ENCODE results near the gene RPUSD4.

Gene RPUSD4

DNA sequence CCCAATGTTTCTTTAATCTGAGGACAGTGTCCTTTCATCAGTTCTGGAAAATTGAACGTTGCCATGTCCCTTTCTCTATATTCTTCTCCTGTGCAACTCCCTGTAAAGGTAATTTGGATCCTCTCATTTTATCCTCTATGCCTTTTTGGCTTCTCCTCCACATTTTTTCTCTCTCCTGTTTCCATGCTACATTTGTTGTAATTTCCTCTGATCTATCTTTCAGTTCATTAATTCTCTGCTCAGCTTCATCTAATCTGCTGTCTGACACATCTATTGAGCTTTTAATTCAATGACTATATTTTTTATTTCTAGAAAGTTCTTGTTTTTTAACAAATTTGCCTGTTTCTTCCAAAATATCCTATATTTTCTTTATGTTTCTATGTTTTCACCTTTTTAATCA, 59.3 kb downstream of the RPUSD4 start:
- Mint-ChIP-seq H3K9me3 (peaks cover 4% of the 10 kb centered on the region), H3K4me1 (ENCODE audit: low read depth) (no peaks in the 10 kb centered on the region), H3K27me3 (ENCODE audit: low read depth) (peaks cover 5% of the 10 kb centered on the region), H3K4me3 (no peak overlapping the region), H3K27ac (no peak overlapping the region), H3K36me3 (ENCODE audit: low read depth) (no peaks in the 10 kb centered on the region)
- no peak for DNase-seq (ENCODE audit: low spot score)
